HG03439 (cell line): ENCODE measurements around the gene AK5.

Experiments used
- ATAC-seq: cut with Tn5 transposase; IDR thresholded peaks from one replicate; pipeline ENCODE4 v1.9.1; 2021; ENCODE audit warnings: mild to moderate bottlenecking, moderate library complexity; ENCODE audit not compliant: unreplicated experiment

The AK5 gene

DNA sequence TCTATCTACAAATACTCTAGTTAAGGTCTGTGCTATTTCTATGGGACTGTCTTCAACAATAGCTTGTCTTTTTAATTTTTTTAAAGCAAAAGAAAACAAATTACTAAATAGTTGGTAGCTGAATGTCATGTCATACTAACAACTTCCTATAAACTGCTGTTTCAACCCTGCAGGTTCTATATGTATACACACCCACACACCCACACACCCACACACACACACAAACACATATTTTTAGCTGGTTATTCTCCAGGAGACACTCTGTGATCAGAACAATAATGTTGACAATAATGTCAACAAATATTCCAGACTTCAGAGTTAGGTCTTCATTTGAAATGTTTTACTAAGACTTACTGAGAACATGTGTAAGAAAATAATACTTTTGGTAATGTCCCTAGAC is 66.7 kb downstream of the AK5 start:
- no peak for ATAC-seq

DNA sequence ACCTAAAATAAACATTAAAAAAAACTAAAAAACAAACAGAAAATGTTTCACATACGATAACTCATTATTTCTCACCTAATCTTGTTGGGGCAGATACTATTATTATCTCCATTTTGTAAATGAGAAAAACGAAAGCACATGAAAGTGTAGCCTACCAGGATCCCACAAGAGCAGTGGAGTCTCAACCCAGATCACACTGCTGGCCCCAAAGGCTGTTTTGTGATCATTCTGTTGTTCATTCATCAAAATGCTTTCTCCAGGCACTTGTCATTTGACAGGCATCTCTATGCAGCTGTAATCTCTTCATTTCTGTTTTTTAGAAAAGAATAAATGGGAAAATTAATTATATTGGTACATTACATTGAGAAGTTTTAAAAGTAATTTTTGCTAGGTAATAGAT is 67.5 kb downstream of the AK5 start:
- ATAC-seq: no peak

DNA sequence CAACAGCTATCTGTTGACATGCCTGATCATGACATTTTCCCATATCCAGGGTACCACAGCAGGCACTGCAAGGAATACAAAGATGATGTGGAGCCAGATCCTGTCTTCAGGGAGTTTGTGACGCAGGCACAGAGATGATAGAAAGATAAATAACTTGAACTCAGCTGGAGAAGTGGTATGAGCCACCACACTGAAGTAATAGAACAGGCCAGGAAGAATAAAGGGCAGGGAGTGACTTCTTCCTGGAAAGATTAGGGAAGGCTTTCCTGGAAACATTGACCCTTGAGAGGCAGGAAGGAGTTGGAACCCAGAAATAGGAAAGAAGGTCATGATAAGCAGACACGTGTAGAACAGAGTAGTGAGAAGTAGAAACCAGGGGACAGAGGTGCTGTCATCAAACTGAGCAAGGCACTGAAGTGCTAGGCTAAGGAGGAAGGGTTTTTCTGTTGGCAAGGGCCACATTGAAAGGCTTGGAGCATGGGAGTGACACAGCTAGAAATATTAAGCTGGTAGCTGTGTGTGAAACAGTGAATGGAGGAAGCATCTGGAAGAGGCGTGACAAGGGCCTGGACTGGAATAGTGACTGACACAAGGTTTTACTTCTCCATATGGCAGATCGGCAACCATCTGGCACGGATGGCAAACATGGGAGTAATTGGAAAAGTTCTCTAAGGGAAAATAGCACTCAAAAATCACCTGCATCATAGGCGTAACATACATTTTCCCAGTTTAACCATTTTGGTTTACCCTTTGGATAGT is 68.4 kb downstream of the AK5 start:
- no peak for ATAC-seq

DNA sequence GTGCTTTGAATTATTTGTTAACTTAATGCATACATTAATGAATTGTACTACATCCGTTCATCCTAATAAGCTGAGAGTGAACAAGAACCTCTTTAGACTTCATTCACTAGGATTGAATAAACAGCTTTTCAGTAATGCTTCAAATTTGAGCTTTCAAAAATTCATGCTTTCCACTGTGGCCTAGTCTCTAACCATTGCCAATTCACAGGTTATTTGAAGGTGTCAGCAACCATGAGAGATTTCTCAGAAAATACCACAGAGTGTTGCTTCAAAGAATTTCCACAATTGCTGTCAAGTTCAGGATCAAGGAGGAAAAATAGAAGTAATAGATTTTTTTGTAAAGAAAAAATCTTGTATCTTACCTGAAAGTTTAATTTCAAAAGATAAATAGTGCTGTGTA is 72.7 kb downstream of the AK5 start:
- no peak for ATAC-seq

DNA sequence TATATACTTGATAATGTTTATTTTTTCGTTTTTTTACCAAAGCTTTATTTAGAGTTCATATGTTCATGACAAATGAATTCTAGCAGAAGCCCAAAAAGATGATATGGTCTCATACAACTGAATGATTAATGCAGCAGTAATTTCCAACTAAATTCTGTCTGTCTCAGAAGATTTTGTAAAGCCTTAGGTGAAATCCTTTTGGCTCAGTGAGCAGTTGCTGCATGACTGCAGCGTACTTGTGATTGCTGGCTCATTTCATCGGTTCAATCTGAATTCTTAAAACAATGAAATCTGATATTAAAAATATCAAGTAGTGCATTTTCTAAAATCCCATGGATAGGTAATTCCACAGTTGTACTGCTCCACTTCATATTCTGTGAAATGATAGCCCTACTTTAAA is 73.2 kb downstream of the AK5 start:
- ATAC-seq: no peak

GRCh38 chr1:77356136-77356535 is 74.3 kb downstream of the AK5 start:
- no peak for ATAC-seq

GRCh38 chr1:77360256-77360655 is 78.4 kb downstream of the AK5 start:
- no peak for ATAC-seq

GRCh38 chr1:77361621-77362020 is 79.8 kb downstream of the AK5 start:
- no peak for ATAC-seq

GRCh38 chr1:77370161-77370560 is 88.3 kb downstream of the AK5 start:
- no peak for ATAC-seq

GRCh38 chr1:77370583-77371306 is 88.9 kb downstream of the AK5 start:
- no peak for ATAC-seq

- ATAC-seq: no peak
Observed at GRCh38 chr1:77371396-77371795, 89.6 kb downstream of the AK5 start.

DNA sequence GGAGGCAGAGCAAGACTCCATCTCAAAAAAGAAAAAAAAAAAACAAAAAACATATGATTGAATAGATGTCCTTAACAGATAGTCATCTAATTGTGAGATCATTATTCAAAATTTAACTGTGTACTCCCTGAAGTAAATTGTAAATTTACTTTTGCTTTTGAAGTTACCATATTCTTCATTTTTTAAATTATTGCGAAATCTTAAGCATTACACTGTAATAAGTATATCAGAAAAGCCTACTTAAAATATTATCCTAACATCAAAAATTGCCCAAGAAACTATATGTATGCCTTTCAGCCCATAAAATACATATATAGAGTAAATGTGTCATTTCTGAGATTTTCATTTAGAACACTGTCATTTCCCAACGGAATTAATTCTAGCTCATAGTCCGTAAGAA is 91.9 kb downstream of the AK5 start:
- no peak for ATAC-seq

GRCh38 chr1:77375541-77375940 is 93.7 kb downstream of the AK5 start:
- no peak for ATAC-seq

GRCh38 chr1:77375990-77376389 is 94.2 kb downstream of the AK5 start:
- no peak for ATAC-seq

DNA sequence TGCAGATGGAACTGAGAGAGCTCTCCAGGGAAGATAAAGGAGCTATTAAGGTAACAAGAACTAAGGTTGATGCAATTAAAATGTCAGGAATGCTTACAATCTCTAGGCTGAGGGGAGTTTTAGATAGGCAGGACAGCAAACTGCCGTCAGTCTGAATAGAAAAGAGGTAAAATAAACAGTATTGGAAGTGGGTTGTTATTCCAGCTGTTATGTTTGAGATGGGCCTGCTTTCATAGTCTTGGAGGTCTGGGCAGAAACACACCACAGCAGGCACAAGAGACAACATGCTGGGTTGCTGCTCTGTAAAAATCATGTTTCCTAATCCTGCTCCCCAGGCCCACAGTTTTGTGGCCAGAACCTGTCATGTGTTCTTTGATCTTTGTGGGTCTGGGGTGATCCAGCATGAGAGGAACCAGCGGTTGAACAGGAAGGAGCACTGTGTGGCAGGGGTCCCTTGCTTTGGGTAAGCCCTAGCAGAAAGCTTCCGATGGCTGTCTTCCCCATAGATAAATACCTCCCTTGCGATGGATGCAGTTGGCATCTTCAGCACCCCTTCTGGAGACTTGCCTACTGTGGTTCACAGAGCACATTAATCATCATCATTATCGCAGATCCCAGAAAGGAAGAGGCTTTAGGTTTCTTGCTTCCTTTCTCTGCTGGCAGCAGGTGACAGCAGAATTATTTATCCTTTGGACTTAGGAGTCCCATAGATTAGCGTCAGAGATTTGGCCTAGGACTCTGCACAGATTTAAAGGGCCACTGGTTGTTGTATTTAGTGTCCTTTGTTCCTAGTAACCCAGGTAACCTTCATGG is 97.1 kb downstream of the AK5 start:
- no peak for ATAC-seq

- no peak for ATAC-seq
Observed at GRCh38 chr1:77382366-77382765, 100.5 kb downstream of the AK5 start.

DNA sequence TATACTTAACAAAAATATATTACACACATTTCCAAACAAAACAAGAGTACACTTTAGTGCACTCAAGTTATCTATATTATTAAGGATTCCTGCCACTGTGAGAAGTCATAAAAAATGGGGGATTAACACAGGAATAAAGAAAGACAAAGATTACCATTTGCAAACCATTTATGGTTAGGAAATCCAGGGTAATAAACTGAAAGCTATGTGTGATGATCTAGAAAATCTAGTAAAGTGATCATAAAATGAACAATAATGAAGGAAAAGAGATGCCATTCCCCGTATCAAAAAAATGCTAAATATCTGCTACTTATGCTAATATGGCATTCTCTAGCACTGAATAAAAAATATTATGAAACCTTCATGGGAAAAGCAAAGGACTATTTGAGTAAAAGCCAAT is 101.4 kb downstream of the AK5 start:
- no peak for ATAC-seq

- no peak for ATAC-seq
Observed at GRCh38 chr1:77385551-77385950, 103.7 kb downstream of the AK5 start.

- no peak for ATAC-seq
Observed at GRCh38 chr1:77386276-77386675, 104.5 kb downstream of the AK5 start.

GRCh38 chr1:77387553-77387952 is 105.7 kb downstream of the AK5 start:
- no peak for ATAC-seq

DNA sequence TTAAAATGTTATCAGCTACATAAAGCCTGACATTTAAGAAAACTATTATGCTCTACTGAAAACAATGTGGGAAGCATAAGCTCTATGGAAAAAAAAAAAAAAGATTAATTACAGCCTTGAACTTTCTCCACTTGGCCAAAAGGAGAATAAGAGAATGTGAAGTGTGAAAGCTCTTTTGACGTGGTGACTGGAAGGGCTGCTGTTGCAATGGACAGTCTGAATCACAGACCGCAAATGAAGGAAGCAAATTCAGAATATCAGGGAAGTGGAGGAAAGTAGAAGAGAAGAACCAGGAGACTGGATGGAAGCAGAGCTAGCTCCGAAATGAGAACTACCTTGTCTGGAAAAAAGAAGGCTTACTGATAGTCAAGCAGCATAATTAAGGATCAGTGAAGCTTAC is 106.8 kb downstream of the AK5 start:
- no peak for ATAC-seq

DNA sequence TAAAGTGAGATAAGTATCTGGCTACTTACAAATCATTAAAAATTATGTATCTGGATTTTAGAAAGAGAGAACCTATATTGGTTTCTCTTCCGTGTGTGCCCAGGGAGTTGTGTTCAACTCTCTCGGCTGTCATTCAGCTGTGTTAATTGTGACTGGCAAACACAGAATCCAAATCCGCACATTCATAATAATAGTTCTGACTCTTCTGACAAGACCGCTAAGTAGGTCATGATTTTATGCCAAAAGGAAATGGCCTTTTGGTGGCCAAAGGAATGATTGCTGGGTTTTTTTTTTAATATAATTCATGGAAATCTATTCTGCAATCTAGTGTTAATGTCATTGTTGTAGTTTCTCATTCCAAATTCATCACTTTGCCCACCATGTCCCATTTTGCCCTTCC is 110.7 kb downstream of the AK5 start:
- no peak for ATAC-seq
